SK-MEL-5 (cell line): ENCODE data around the gene PHACTR3. TPM values are rescaled to one million over a fixed set of nuclear protein-coding genes. Genes with fewer than 3 reads are reported as not detected.
A peak's percentile ranks its signal among the peaks of the same experiment; 100 is the strongest.

Experiments
- DNase-seq: peaks from one replicate; pipeline ENCODE4 v3.0.0-alpha.2; 2016; ENCODE audit warnings: low read depth, low spot score
- in situ Hi-C: cut with HindIII; loops from 2 replicates; pipeline ENCODE4 v1.10.0; 2016; ENCODE audit warnings: low sequenced_read_pairs, high pct_unique_total_duplicates, low pct_unique_long_range_greater_than_20kb
- total RNA-seq: library from RNA; depleted of rRNA; stranded (reverse); fragments of >200 nt; shearing (Covaris generic); gene quantifications from 2 replicates; pipeline ENCODE4 v1.2.3, GENCODE V29; 2014

The PHACTR3 gene
- total RNA-seq, 1 experiment from 2014 or later, result not detected

DNA sequence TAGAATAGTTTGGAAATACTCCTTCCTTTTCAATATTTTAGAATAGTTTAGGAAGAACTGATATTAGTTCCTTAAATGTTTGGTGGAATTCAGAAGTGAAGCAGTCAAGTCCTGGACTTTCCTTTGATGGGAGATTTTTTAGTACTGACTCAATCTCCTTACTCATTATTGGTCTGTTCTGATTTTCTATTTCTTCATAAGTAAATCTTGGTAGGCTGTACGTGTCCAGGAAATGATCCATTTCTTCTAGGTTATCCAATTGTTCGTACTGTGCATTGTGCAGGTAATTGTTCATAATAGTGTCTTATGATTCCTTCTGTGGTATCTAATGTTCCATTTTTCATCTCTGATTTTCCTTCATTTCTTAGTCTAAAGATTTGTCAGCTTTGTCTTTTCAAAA, 190.2 kb downstream of the PHACTR3 start:
- DNase-seq, result no peak
- in situ Hi-C loops, result no loop called here

DNA sequence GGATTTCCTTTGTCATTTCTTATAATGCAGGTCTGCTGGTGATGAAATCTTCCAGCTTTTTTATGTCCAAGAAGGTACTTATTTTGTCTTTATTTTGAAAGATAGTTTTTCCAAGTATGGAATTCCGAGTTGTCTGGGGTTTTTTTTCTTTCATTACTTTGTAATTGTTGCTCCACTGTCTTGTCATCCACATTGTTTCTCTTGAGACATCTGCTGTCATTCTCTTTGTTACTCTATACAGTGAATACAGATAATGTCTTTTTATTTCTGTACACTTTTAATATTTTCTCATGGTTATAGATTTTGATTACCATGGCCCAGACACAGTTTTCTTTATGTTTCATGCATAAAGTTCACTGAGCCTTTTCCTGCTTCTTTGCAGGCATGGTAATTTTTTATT, 196.0 kb downstream of the PHACTR3 start:
- DNase-seq, result no peak
- in situ Hi-C loops, result no loop called here

DNA sequence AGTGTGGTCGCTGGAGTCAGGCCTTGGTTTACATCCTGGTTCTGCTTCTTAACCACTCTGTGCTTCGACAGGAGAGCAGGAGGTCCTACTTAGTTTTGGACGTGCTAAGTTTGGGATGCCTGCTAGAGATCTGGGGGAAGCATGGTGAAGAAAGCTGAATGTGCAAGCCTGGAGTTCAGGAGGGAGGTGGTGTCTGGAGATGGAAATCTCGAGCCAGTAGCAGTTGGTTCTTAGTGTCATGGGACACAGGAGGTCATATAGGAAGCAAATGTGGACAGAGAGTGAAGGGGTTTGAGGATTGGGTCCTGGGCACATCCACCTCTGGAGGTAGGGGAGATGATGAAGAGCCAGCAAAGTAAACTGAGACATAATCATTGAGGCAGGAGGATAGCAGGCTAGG, 197.7 kb downstream of the PHACTR3 start:
- no peak for DNase-seq
- in situ Hi-C loops, result no loop called here

DNA sequence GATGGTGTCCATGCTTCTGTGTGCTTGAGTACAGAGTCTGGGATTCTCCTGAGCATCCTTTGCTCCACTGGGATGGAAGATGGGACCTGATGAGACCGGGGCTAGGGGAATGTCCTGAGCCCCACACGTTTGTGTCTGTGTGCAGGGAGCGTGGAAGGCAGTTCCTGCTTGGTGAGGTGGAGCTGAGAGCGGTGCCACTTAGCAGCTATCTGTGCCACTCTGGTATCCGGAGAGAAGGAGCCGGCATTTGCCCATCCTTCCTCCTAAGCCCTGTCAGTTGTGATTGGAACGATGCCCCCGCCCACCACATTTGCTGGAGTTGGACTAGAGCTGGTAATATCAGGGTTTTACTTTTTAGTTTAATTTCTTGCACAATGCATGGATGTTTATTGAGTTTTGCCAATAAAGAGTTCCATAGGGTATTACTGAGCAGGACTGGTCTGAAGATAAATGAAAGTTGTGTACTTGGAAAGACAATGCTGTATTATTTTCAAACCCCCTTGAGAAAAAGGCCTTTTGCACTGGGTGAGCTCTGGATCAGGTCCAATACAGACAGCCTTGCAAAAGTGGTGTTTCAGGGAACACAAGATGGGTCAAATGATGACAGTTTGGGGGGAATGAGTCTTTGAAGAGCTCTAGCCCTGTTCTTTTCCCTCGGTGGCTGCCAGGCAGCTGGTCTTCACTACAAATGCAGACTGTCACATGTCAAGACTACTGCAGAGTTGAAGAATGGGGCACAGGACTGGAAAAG, 198.3 kb downstream of the PHACTR3 start:
- in situ Hi-C loops, result no loop called here
- peak; percentile 49 for DNase-seq

DNA sequence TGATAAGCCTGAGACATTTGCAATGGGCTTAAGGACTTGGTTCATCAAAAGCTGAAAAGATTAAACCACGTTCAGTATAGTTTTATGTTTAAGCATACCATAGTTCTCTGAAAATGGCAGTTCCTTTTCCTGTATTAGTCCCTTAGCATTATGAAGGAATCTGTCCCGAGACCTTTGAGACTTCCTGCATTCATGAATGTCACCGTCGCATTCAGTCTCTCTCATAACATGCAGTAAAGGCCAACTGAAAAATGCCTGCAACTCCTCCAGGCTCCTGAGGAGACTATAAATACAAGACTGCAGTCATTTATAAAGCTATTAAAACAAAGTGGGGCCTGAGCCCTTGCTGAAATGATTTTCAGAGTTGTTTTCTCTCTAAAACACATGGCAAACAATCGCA, 200.0 kb downstream of the PHACTR3 start:
- DNase-seq, result no peak
- in situ Hi-C loops, result no loop called here

DNA sequence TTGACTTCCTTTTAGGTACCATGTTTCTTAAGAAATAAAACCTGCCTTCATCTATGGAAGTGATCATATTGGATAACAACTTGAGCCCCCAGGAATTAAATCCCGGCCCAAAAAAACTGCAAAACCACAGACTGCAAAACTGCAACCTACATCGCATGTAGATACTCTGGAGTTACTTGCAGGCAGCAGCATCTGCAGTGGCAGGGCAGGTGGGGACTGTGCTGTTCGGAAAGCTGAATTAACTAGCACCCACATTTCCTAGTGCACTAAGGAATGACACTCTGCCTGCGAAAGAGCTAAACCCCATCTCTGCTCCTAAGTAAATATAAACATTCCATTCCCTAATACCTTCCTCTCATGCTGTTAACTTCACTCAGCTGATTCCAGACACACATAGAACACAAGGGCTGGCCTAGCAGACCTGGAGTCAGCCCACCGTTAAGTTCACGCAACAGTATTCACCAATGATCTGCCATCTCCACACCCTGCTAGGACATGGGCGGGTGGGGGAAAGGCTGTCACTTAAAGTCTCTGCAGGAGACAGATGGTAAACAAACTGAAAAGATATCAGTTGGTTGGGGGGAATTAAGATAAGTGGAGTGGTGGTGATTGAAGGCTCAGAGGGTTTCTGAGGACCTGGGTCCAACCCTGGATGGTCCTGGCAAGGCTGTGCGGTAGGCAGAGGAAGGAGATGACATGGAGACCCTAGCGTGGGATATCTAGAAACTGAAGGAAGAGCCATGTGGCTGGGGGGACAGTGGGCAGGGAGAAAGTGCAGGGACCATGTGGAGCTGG, 200.7 kb downstream of the PHACTR3 start:
- no peak for DNase-seq
- in situ Hi-C loops, result no loop called here

DNA sequence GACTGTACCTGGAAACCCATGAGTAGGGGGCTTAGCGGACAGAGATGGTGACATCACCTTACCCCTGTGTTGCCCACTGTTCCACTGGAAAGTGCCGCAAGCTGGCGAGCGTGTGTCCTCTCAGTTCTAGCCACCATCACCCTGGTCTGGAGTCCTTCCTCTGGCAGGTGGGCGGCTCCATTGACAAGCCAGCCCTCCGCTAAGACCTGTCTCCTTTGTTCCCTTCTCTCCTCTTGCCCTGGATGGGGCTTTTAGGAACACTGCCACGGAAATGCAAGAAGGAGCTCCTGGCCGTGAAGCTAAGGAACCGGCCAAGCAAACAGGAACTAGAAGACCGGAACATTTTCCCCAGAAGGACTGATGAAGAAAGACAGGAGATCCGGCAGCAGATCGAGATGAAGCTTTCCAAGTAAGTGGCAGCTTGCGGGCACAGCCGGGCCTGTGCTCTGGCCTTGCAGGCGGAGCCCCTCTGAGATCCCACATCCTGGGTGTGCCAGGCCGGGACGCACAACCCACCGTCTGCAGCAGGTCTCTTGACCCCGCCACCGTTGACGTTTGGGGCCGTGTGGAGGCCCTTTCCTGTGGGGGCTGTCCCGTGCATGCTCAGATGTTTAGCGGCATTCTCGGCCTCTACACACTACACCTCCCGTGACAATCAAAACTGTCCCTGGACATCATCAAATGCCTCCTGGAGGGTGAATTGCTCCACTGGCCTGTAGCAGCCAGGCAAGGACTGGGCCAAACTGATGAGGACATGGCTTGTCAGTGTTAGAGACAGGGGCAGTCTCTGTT, 201.6 kb downstream of the PHACTR3 start:
- DNase-seq, result no peak
- in situ Hi-C loops, result no loop called here

DNA sequence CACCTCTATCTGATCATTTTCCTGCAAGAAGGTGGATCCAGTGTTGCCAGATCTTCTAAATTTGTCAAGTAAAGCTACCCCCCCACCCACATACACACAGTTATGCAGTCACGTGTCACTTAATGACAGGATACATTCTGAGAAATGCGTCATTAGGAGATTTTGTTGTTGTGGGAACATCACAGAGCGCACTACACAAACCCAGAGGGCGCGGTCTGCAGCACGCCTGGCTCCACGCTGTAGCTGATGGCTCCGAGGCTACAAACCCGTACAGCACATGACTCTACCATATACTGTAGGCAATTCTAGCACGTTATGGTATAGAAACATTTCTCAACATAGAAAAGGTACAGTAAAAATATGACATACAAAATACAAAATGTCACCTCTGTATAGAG, 202.2 kb downstream of the PHACTR3 start:
- no peak for DNase-seq
- in situ Hi-C loops, result no loop called here

DNA sequence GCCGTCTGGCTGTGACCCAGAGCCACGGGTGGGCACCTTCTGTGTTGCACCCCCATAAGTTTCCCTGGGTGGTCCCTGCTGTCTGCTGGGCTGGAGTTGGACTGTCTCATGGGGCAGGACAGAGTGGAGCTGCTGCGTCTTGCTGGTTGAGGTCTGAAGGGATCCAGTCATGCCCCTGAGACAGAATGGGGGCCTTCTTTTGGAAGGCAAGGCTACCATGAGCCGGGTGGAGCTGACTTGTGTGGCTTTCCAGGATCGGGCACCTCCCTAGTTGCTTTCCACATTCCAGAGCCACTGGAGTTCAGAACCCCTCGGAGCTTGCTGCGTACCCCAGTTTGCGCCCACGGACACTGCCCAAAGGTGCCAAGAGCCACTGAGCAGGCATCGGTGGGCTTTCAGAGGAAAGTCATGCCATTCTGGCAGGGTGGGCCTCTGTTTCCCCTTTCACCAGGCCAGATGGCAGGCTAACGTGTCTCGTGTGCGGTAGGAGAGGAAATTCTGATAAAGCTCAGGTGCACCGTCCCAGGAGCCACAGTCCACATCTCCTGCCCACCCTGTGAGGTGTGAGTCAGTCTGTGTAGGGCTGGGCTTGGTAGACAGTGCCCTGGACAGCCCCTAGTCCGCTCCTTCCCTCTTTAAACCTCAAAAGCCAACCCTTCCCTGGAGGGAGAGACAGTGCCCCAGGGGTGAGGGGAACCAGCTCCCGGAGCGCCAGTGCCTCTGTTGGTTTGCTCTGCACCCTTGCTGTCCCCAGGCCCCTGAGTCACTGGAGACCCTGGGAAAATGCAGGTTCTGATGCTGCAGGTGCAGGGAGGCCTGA, 203.8 kb downstream of the PHACTR3 start:
- DNase-seq, result no peak
- in situ Hi-C loops, result no loop called here

DNA sequence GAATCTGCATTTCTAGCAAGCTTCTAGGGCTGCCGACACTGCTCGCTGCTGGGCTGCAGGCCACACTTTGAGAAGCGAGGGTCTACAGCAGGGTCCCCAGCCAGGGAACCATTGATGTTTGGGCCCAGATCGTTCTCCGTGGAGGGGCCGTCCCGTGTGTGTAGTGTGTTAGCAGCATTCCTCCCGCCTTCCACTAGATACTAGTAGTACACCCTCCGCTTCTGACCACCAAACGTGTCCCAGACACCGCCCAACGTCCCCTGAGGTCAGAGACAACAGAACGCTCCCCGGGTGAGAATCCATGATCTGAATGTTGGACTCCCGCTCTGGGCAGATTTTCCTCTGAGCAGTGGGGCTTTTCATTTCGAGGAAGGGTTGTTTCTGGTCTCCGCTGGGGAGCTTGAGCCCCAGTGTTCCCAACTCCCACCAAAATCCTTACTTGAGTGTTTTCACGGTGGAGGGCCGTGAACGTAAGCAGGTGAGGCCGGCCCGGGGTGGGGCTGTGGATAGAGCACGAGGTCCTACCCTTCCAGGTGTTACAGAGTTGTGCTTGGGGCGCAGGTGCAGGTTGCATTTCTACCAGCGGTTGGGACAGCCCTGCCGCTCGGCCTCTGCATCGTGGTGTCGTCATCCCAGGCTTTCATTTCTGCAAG, 204.5 kb downstream of the PHACTR3 start:
- DNase-seq, result no peak
- in situ Hi-C loops, result no loop called here

DNA sequence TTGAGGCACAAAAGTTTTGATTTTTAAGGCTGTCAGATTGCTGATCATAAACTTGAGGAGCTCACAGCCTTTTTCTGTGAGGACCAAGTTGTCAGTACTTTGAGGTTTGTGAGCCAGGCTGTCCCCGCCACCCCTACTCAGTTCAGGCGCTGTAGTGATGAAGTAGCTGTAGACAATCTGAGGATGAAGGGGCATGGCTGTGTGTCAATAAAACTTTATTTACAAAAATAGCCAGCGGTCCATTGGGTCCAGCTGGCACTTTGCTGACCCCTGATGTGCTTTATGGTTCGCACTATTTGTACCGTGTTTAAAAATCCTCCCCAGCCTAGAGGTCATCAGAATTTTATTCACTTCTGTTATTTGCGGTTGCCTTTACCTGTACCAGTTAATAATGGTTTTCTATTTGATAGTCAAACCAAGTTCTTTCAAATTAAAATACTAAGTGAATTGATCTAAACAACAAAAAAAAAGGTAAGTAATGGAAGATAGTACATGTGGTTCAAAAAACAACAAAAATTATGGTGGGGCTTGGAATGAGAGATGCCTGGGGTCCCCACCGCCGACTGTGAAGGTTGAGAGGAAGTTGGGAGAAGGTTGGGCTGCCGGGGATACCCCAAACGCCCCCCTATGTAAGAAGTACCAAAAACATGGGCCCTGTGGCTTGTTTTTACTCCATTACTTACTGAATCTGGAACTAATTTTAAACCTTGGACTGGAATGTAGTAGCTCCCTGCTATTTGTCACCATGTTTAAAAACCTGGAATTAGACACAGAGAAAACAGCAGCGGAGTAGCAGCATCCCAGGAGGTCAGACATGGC, 205.5 kb downstream of the PHACTR3 start:
- in situ Hi-C loops, result no loop called here
- no peak for DNase-seq

DNA sequence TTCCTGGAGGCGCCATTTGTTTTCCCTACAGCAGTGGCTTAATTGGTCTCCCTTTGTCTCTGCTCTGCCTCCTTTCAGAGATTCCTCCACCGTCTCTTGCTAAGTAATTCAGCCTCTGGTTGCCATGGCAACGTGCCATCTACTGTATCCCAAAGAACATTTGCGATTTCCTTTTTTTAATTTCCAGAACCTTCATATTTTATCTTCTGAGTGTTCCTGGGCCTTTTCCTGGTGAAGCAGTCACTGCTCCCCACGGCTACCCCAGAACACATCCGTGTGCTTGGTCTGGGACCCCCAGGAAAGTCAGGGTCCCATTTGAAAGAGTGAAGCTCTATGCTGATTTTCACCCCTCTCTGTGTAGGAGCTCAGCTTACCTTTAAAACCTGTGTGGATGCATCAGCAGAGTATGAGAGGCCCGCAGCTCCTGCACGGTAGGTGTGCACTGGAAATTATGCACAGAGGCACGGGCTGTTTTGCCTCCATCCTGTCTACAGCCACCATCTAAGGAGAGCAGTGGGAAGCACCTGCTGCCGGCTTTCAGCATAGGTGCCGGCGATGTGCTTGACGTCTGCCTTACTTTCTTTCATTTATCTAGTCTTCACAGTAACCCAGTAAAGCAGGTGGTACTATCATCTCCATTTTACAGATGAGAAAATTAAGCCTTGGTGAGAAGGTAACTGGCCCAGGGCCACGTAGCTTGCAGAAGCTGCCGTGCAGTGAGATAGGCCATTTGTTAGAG, 206.3 kb downstream of the PHACTR3 start:
- in situ Hi-C loops, result no loop called here
- DNase-seq, result no peak

DNA sequence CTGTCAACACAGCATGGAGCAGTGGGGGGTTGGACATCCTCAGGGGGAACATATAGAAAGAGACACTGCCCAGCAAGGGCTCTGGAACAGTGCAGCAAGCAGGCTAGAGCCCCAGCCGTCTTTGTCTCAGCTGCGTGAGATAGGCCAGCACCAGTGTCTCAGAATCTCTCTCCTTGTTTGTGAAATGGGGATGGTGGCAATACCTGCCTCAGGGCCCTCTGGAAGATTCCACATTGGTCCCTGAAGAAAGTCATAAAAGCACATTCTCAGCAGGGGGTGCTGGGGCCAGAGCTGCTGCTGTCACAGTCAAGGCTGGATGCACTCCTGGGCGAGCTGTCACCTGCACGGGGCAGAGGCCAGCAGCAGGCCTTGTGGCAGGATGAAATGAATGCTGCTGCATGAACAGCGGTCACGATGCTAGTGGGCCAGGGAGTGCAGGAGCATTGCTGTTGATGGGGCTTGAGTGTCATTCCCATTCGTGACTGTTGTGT, 207.4 kb downstream of the PHACTR3 start:
- DNase-seq, result no peak
- in situ Hi-C loops, result no loop called here

DNA sequence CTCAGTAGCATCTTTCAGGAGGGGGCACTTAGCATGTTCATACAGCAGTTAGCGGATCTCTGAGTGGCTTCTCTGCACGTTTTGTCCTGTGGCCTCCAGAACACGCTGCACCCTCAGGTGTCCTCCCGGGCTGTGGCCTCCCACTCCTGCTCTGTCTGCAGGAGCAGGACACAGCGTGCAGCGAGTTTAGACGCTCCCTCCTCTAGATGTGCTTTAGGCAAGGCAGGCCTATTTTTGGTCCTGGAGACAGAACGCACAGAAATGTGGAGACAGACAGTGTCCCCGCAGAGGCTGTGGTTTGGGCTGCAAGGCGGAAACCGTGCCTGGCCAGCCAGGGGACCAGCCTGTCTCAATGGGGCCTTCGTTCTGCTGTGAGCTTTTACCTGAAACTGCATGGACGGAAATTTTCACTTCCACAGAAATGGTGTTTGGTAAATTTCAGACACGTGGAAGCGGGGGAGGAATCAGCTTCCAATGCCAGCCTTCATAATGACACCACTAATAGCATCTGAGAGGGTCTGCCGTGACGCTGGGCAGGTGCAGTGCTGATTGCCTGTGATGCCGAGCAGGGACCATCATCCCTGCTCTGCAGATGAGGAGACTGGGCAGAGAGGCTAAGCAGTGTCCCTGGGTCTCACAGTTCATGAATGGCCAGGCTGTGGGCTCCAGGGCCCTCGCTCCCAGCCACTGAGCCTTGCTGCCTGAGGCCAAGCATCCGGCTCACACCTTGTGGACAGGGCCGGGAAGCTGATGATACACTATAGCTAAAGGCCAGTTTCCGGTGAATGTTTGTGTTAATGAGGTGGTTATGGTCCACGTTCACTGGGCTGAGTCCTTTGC, 208.2 kb downstream of the PHACTR3 start:
- DNase-seq, result no peak
- in situ Hi-C loops, result no loop called here
